Measurements from ENCODE around the gene NTF3.

GRCh38 chr12:5499566-5500330 is 67.8 kb downstream of the NTF3 start:
- TF ChIP-seq CTCF (conservative IDR thresholded peaks at IDR 0.05; ENCODE audit: low read length) (no peak), EZH2phosphoT487 (IDR thresholded peaks at IDR 0.05; ENCODE audit: borderline replicate concordance) (no peak)

All from Loucy (cell line).